NCI-H460 (cell line): ENCODE results near the gene GNPTG. TPM values are rescaled to one million over a fixed set of nuclear protein-coding genes. Genes with fewer than 3 reads are reported as not detected.

Source experiments
- total RNA-seq: library from RNA; depleted of rRNA; stranded (reverse); fragments of >200 nt; shearing (Covaris generic); gene quantifications from 2 replicates; pipeline ENCODE4 v1.2.3, GENCODE V29; 2014; rRNA removed

The GNPTG gene
- total RNA-seq, 1 experiment from 2014 or later = 32.2 TPM

Other genes starting within 250 kb of the GNPTG start
- 3.9 and 4.2 TPM in 2 replicates for gene CACNA1H, start 198.8 kb upstream of the GNPTG start, total RNA-seq
- not detected in 2 replicates for gene TPSG1, start 126.7 kb upstream of the GNPTG start, total RNA-seq
- not detected in 2 replicates for gene TPSB2, start 121.7 kb upstream of the GNPTG start, total RNA-seq
- gene TPSAB1, start 111.2 kb upstream of the GNPTG start, total RNA-seq = not detected in 2 replicates
- not detected in 2 replicates for gene TPSD1, start 95.9 kb upstream of the GNPTG start, total RNA-seq
- 90.5 and 120 TPM in 2 replicates for gene UBE2I, start 42.3 kb upstream of the GNPTG start, total RNA-seq
- 0.29 and 0.89 TPM in 2 replicates for gene BAIAP3, start 18.3 kb upstream of the GNPTG start, total RNA-seq
- gene TSR3, start 53 bp upstream of the GNPTG start, total RNA-seq = 45.4 and 50.2 TPM in 2 replicates
- 29.2 and 31.0 TPM in 2 replicates for gene UNKL, start 62.8 kb downstream of the GNPTG start, total RNA-seq
- gene UQCC4, start 68.8 kb downstream of the GNPTG start, total RNA-seq = 29.7 and 31.1 TPM in 2 replicates
- not detected in 2 replicates for gene PERCC1, start 79.1 kb downstream of the GNPTG start, total RNA-seq
- 0.42 and 0.61 TPM in 2 replicates for gene CCDC154, start 92.6 kb downstream of the GNPTG start, total RNA-seq
- gene CLCN7, start 123.1 kb downstream of the GNPTG start, total RNA-seq = 62.0 and 67.0 TPM in 2 replicates
- gene PTX4, start 137.0 kb downstream of the GNPTG start, total RNA-seq = 0.15 TPM in 1 of 2 replicates, not detected in the other
- 7.8 and 8.1 TPM in 2 replicates for gene TELO2, start 141.4 kb downstream of the GNPTG start, total RNA-seq
- not detected in 2 replicates for gene TMEM204, start 181.7 kb downstream of the GNPTG start, total RNA-seq